GM23338 (cell line): Measurements from ENCODE around the gene APP. TPM values are rescaled to one million over a fixed set of nuclear protein-coding genes. Genes with fewer than 3 reads are reported as not detected.

Source experiments
- ATAC-seq: fragments of 200-7000 bp; cut with Tn5 transposase; 3 replicates; pipeline ENCODE4 v1.9.1; 2020
- DNase-seq: peaks from one replicate; pipeline ENCODE4 v3.0.0-alpha.2; 2015; ENCODE audit warnings: low spot score
- H2AFZ ChIP-seq: fragments of 200-600 bp; sonication (generic); 2 replicates; pipeline ENCODE4 v1.8.0; 2016; ENCODE audit warnings: antibody characterized with exemption, mild to moderate bottlenecking, moderate library complexity
- H3F3A ChIP-seq: fragments of 200-600 bp; sonication (generic); replicated peaks from 2 replicates; pipeline ENCODE4 v1.8.0; 2017; ENCODE audit warnings: antibody characterized with exemption, mixed run types, low read depth
- H3K27ac ChIP-seq: fragments of 200-600 bp; sonication (generic); 2 replicates; pipeline ENCODE4 v1.6.1; 2016; ENCODE audit warnings: low read depth
- H3K27me3 ChIP-seq: fragments of 200-600 bp; sonication (generic); 2 replicates; pipeline ENCODE4 v1.8.0; 2016; ENCODE audit warnings: mild to moderate bottlenecking, mixed run types, moderate library complexity; ENCODE audit not compliant: insufficient read depth
- H3K36me3 ChIP-seq: fragments of 200-600 bp; sonication (generic); 2 replicates; pipeline ENCODE4 v1.8.0; 2016; ENCODE audit warnings: mild to moderate bottlenecking; ENCODE audit not compliant: insufficient read depth
- H3K4me1 ChIP-seq: fragments of 200-600 bp; sonication (generic); 2 replicates; pipeline ENCODE4 v1.8.0; 2016; ENCODE audit warnings: mild to moderate bottlenecking, moderate library complexity; ENCODE audit not compliant: insufficient read depth
- H3K4me2 ChIP-seq: fragments of 200-600 bp; sonication (generic); 2 replicates; pipeline ENCODE4 v1.7.1; 2017; ENCODE audit warnings: mixed run types
- H3K4me3 ChIP-seq: fragments of 200-600 bp; sonication (generic); 2 replicates; pipeline ENCODE4 v1.6.1; 2016; ENCODE audit warnings: mixed run types
- H3K79me2 ChIP-seq: fragments of 200-600 bp; sonication (generic); replicated peaks from 2 replicates; pipeline ENCODE4 v1.8.0; 2017; ENCODE audit warnings: mild to moderate bottlenecking; ENCODE audit not compliant: insufficient read depth
- H3K9me2 ChIP-seq: fragments of 200-600 bp; sonication (generic); 2 replicates; pipeline ENCODE4 v1.8.0; 2017; ENCODE audit not compliant: insufficient read depth
- H4K20me1 ChIP-seq: fragments of 200-600 bp; sonication (generic); replicated peaks from 2 replicates; pipeline ENCODE4 v1.8.0; 2017; ENCODE audit warnings: mild to moderate bottlenecking; ENCODE audit not compliant: insufficient read depth
- H3K27ac Mint-ChIP-seq: 2 replicates; pipeline ENCODE4 v1.8.0; 2020; ENCODE audit warnings: inconsistent platforms, mild to moderate bottlenecking, moderate library complexity, mixed read lengths
- H3K27me3 Mint-ChIP-seq: 3 replicates; pipeline ENCODE4 v1.8.0; 2022; ENCODE audit warnings: low read depth, mild to moderate bottlenecking, moderate library complexity, mixed read lengths, inconsistent platforms; ENCODE audit not compliant: insufficient read depth, poor library complexity
- H3K36me3 Mint-ChIP-seq: 3 replicates; pipeline ENCODE4 v1.8.0; 2021; ENCODE audit warnings: low read depth, mild to moderate bottlenecking, inconsistent platforms, moderate library complexity, mixed read lengths
- H3K4me1 Mint-ChIP-seq: 3 replicates; pipeline ENCODE4 v1.8.0; 2020; ENCODE audit warnings: mild to moderate bottlenecking, inconsistent platforms, mixed read lengths
- H3K4me3 Mint-ChIP-seq: 3 replicates; pipeline ENCODE4 v1.8.0; 2021; ENCODE audit warnings: moderate library complexity, mild to moderate bottlenecking, inconsistent platforms, mixed read lengths
- H3K9me3 Mint-ChIP-seq: 3 replicates; pipeline ENCODE4 v1.8.0; 2020; ENCODE audit warnings: moderate library complexity, mild to moderate bottlenecking, inconsistent platforms, mixed read lengths
- EZH2 ChIP-seq: fragments of 200-600 bp; sonication (generic); IDR thresholded peaks from one replicate; pipeline ENCODE4 v1.8.0; 2017; ENCODE audit warnings: antibody characterized with exemption, mild to moderate bottlenecking, low read depth; ENCODE audit not compliant: unreplicated experiment
- EZH2phosphoT487 ChIP-seq: fragments of 200-600 bp; sonication (generic); IDR thresholded peaks from one replicate; pipeline ENCODE4 v1.8.1; 2018; ENCODE audit warnings: antibody characterized with exemption; ENCODE audit not compliant: unreplicated experiment
- JUNB ChIP-seq: IDR thresholded peaks from one replicate; pipeline ENCODE4 v1.6.1; 2016; ENCODE audit warnings: antibody characterized with exemption; ENCODE audit not compliant: unreplicated experiment
- NANOG ChIP-seq: IDR thresholded peaks from 2 replicates; pipeline ENCODE4 v1.6.1; 2016; ENCODE audit warnings: antibody characterized with exemption, borderline replicate concordance
- STAT1 ChIP-seq: IDR thresholded peaks from one replicate; pipeline ENCODE4 v1.6.1; 2016; ENCODE audit warnings: antibody characterized with exemption; ENCODE audit not compliant: unreplicated experiment
- polyA plus RNA-seq: library from polyadenylated mRNA; unstranded; fragments of >200 nt; fragmentation: Nextera tagmentation; extraction: Ambion mirVana; gene quantifications from 2 replicates; pipeline ENCODE4 v1.2.1, GENCODE V29; 2016
- total RNA-seq: library from RNA; depleted of rRNA; stranded (reverse); fragments of >200 nt; shearing (Covaris generic); gene quantifications from 2 replicates; pipeline ENCODE4 v1.2.3, GENCODE V29; 2014
- TF ChIP-seq, protein P1 (sequence below): fragments of 250-450 bp; sonication (Bioruptor Pico); IDR thresholded peaks from 2 replicates; pipeline ENCODE4 v1.5.0; 2020; ENCODE audit warnings: mild to moderate bottlenecking, moderate library complexity
- TF ChIP-seq, protein P2 (sequence below), 2 experiments: fragments of 200-600 bp in 1 of 2; sonication (generic) in 1 of 2; conservative IDR thresholded peaks; 2 replicates each; pipeline versions ENCODE4 v1.5.1 to v1.6.1; 2016 to 2017; ENCODE audit warnings: antibody characterized with exemption in 2 of 2, low read depth in 2 of 2, mild to moderate bottlenecking in 2 of 2, moderate library complexity in 1 of 2
- TF ChIP-seq, protein P3 (sequence below): IDR thresholded peaks from 2 replicates; pipeline ENCODE4 v1.6.1; 2016; ENCODE audit warnings: antibody characterized with exemption

The APP gene
- total and polyA plus RNA-seq, 2 experiments from 2014 or later: 69.4 to 444 TPM

DNA sequence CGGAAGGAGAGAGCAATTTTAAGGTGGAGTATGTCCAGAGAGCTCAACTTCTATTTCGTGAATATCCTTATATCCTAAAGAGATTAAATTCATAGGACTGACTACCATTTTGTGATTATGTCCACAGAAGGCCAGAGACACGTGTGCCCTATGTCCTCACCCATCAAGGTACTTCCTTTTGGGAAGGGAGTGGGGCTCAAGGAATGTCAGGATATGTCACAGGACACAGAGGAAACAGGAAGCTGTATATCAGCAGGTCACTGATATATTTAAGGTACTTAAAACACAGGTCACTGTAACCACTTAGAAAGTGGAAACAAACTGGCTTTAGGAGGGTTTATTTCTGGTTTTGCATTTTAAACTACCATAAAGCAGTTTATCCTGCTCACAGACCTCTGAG, 184.6 kb downstream of the APP start:
- Mint-ChIP-seq H3K36me3 (peaks cover 46% of the 10 kb centered on the region), H3K4me1 (peaks cover 54% of the 10 kb centered on the region), H3K27me3 (peaks cover 2% of the 10 kb centered on the region), H3K9me3 (no peaks in the 10 kb centered on the region), H3K4me3 (no peak overlapping the region), H3K27ac (peak overlapping the region; percentile 36)
- DNase-seq (no peak), ATAC-seq (no peak)
- Histone ChIP-seq H3K27ac (peak overlapping the region; percentile 16; the same call in 1 of the 2 replicates), H3F3A (no peaks in the 10 kb centered on the region), H3K4me1 (peaks cover 44% of the 10 kb centered on the region), H3K4me2 (peak overlapping the region; percentile 2; the same call in 1 of the 2 replicates), H3K79me2 (peaks cover 13% of the 10 kb centered on the region), H2AFZ (no peak overlapping the region), H3K27me3 (no peaks in the 10 kb centered on the region), H3K9me2 (no peaks in the 10 kb centered on the region), H3K36me3 (peaks cover 11% of the 10 kb centered on the region), H3K4me3 (no peak overlapping the region), H4K20me1 (no peaks in the 10 kb centered on the region)
- TF ChIP-seq STAT1 (no peak), EZH2phosphoT487 (no peak), JUNB (no peak), NANOG (no peak), EZH2 (no peak)
- TF ChIP-seq, protein P1, sequence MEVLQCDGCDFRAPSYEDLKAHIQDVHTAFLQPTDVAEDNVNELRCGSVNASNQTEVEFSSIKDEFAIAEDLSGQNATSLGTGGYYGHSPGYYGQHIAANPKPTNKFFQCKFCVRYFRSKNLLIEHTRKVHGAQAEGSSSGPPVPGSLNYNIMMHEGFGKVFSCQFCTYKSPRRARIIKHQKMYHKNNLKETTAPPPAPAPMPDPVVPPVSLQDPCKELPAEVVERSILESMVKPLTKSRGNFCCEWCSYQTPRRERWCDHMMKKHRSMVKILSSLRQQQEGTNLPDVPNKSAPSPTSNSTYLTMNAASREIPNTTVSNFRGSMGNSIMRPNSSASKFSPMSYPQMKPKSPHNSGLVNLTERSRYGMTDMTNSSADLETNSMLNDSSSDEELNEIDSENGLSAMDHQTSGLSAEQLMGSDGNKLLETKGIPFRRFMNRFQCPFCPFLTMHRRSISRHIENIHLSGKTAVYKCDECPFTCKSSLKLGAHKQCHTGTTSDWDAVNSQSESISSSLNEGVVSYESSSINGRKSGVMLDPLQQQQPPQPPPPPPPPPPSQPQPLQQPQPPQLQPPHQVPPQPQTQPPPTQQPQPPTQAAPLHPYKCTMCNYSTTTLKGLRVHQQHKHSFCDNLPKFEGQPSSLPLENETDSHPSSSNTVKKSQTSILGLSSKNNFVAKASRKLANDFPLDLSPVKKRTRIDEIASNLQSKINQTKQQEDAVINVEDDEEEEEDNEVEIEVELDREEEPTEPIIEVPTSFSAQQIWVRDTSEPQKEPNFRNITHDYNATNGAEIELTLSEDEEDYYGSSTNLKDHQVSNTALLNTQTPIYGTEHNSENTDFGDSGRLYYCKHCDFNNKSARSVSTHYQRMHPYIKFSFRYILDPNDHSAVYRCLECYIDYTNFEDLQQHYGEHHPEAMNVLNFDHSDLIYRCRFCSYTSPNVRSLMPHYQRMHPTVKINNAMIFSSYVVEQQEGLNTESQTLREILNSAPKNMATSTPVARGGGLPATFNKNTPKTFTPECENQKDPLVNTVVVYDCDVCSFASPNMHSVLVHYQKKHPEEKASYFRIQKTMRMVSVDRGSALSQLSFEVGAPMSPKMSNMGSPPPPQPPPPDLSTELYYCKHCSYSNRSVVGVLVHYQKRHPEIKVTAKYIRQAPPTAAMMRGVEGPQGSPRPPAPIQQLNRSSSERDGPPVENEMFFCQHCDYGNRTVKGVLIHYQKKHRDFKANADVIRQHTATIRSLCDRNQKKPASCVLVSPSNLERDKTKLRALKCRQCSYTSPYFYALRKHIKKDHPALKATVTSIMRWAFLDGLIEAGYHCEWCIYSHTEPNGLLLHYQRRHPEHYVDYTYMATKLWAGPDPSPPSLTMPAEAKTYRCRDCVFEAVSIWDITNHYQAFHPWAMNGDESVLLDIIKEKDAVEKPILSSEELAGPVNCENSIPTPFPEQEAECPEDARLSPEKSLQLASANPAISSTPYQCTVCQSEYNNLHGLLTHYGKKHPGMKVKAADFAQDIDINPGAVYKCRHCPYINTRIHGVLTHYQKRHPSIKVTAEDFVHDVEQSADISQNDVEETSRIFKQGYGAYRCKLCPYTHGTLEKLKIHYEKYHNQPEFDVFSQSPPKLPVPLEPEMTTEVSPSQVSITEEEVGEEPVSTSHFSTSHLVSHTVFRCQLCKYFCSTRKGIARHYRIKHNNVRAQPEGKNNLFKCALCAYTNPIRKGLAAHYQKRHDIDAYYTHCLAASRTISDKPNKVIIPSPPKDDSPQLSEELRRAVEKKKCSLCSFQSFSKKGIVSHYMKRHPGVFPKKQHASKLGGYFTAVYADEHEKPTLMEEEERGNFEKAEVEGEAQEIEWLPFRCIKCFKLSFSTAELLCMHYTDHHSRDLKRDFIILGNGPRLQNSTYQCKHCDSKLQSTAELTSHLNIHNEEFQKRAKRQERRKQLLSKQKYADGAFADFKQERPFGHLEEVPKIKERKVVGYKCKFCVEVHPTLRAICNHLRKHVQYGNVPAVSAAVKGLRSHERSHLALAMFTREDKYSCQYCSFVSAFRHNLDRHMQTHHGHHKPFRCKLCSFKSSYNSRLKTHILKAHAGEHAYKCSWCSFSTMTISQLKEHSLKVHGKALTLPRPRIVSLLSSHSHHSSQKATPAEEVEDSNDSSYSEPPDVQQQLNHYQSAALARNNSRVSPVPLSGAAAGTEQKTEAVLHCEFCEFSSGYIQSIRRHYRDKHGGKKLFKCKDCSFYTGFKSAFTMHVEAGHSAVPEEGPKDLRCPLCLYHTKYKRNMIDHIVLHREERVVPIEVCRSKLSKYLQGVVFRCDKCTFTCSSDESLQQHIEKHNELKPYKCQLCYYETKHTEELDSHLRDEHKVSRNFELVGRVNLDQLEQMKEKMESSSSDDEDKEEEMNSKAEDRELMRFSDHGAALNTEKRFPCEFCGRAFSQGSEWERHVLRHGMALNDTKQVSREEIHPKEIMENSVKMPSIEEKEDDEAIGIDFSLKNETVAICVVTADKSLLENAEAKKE: no peak
- TF ChIP-seq, protein P2, sequence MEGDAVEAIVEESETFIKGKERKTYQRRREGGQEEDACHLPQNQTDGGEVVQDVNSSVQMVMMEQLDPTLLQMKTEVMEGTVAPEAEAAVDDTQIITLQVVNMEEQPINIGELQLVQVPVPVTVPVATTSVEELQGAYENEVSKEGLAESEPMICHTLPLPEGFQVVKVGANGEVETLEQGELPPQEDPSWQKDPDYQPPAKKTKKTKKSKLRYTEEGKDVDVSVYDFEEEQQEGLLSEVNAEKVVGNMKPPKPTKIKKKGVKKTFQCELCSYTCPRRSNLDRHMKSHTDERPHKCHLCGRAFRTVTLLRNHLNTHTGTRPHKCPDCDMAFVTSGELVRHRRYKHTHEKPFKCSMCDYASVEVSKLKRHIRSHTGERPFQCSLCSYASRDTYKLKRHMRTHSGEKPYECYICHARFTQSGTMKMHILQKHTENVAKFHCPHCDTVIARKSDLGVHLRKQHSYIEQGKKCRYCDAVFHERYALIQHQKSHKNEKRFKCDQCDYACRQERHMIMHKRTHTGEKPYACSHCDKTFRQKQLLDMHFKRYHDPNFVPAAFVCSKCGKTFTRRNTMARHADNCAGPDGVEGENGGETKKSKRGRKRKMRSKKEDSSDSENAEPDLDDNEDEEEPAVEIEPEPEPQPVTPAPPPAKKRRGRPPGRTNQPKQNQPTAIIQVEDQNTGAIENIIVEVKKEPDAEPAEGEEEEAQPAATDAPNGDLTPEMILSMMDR (conservative IDR thresholded peaks at IDR 0.05; ENCODE audit: low read depth in 2 of 2): no peak
- TF ChIP-seq, protein P3, sequence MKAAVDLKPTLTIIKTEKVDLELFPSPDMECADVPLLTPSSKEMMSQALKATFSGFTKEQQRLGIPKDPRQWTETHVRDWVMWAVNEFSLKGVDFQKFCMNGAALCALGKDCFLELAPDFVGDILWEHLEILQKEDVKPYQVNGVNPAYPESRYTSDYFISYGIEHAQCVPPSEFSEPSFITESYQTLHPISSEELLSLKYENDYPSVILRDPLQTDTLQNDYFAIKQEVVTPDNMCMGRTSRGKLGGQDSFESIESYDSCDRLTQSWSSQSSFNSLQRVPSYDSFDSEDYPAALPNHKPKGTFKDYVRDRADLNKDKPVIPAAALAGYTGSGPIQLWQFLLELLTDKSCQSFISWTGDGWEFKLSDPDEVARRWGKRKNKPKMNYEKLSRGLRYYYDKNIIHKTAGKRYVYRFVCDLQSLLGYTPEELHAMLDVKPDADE: no peak
